PC-9 (cell line): ENCODE measurements around the gene OCEL1. TPM values are rescaled to one million over a fixed set of nuclear protein-coding genes. Genes with fewer than 3 reads are reported as not detected.

Source experiments
- BruUV-seq: library from RNA; stranded (reverse); fragments of 400-500 nt; replicated peaks from 2 replicates; lab custom pipeline; 2021; lab: Mats Ljungman, UMichigan
- CTCF ChIA-PET: fragments of 300-600 bp; sonication (Branson Sonifier 250); formaldehyde crosslinking; loops from one replicate; lab custom pipeline; 2022; ENCODE audit warnings: antibody characterized with exemption; lab: Charles Lee
- POLR2A ChIA-PET: fragments of 300-600 bp; sonication (Branson Sonifier 250); formaldehyde crosslinking; loops from one replicate; lab custom pipeline; 2022; ENCODE audit warnings: antibody characterized with exemption; ENCODE audit not compliant: unreplicated experiment; lab: Charles Lee
- DNase-seq, 2 experiments: peaks; one replicate each; pipeline versions ENCODE4 v3.0.0 to v3.0.0-alpha.2; 2015 to 2022; ENCODE audit warnings: mixed read lengths in 1 of 2
- H2AFZ ChIP-seq: fragments of 200-600 bp; sonication (generic); 2 replicates; pipeline ENCODE4 v1.8.1; 2017; ENCODE audit warnings: antibody characterized with exemption
- H3F3A ChIP-seq: fragments of 200-600 bp; sonication (generic); 2 replicates; pipeline ENCODE4 v1.8.1; 2017; ENCODE audit warnings: antibody characterized with exemption, mild to moderate bottlenecking, low read depth; ENCODE audit not compliant: insufficient read depth
- H3K27ac ChIP-seq: fragments of 200-600 bp; sonication (generic); 2 replicates; pipeline ENCODE4 v1.6.1; 2016; ENCODE audit warnings: mixed run types
- H3K27me3 ChIP-seq: fragments of 200-600 bp; sonication (generic); 2 replicates; pipeline ENCODE4 v1.6.1; 2016; ENCODE audit warnings: low read depth, mixed run types; ENCODE audit not compliant: insufficient read depth
- H3K36me3 ChIP-seq: fragments of 200-600 bp; sonication (generic); 2 replicates; pipeline ENCODE4 v1.6.1; 2016; ENCODE audit warnings: low read depth, mixed run types
- H3K4me1 ChIP-seq: fragments of 200-600 bp; sonication (generic); replicated peaks from 2 replicates; pipeline ENCODE4 v1.6.1; 2016; ENCODE audit warnings: mixed run types; ENCODE audit not compliant: insufficient read depth
- H3K4me2 ChIP-seq: fragments of 200-600 bp; sonication (generic); 2 replicates; pipeline ENCODE4 v1.6.1; 2017; ENCODE audit warnings: mixed run types
- H3K4me3 ChIP-seq: fragments of 200-600 bp; sonication (generic); 2 replicates; pipeline ENCODE4 v1.6.1; 2016; ENCODE audit warnings: mixed run types
- H3K79me2 ChIP-seq: fragments of 200-600 bp; sonication (generic); 2 replicates; pipeline ENCODE4 v1.6.1; 2017; ENCODE audit warnings: low read depth, mixed run types
- H3K9me2 ChIP-seq: fragments of 200-600 bp; sonication (generic); 2 replicates; pipeline ENCODE4 v1.8.1; 2017; ENCODE audit warnings: mild to moderate bottlenecking; ENCODE audit not compliant: insufficient read depth
- H3K9me3 ChIP-seq: fragments of 200-600 bp; sonication (generic); 2 replicates; pipeline ENCODE4 v1.8.1; 2016; ENCODE audit warnings: low read depth; ENCODE audit not compliant: insufficient read depth
- H4K20me1 ChIP-seq: fragments of 200-600 bp; sonication (generic); 2 replicates; pipeline ENCODE4 v1.8.1; 2017; ENCODE audit not compliant: insufficient read depth
- EZH2 ChIP-seq: fragments of 200-600 bp; sonication (generic); IDR thresholded peaks from 2 replicates; pipeline ENCODE4 v1.8.0; 2017; ENCODE audit warnings: antibody characterized with exemption, low read depth
- intact Hi-C: fragments of 100-400 bp; cut with micrococcal nuclease; formaldehyde crosslinking; loops from one replicate; pipeline ENCODE4 v1.10.0; 2022; ENCODE audit not compliant: unreplicated experiment
- total RNA-seq: library from RNA; stranded (reverse); gene quantifications from 2 replicates; pipeline ENCODE4 v1.2.3, GENCODE V29; 2021
- TF ChIP-seq, protein P1 (sequence below): fragments of 200-600 bp; sonication (generic); conservative IDR thresholded peaks from 2 replicates; pipeline ENCODE4 v1.6.1; 2017; ENCODE audit warnings: mixed run types, antibody characterized with exemption, mild to moderate bottlenecking, moderate library complexity

The OCEL1 gene
- total RNA-seq, 1 experiment from 2014 or later: 30.6 TPM

GRCh38 chr19:17248011-17248776 lies 22.2 kb downstream of the OCEL1 start:
- DNase-seq: peak; percentile 85 to 98
- peaks cover 41% of the 10 kb centered on the region for H3K4me1 ChIP-seq
- peak overlapping the region; percentile 86 for H3K4me2 ChIP-seq
- H4K20me1 ChIP-seq: peaks cover 7% of the 10 kb centered on the region
- H3K9me3 ChIP-seq: no peaks in the 10 kb centered on the region
- ChIA-PET CTCF (interaction anchor here (0.6 to 1.5 kb wide), 4 partner anchors 12 to 530 kb away, joined by 3 to 9 read pairs (median 4); partner anchors contain the start of gene MRPL34), POLR2A (interaction anchor here (1.9 kb wide), 1 partner anchor 19 kb away, joined by 8 read pairs; the partner anchor contains the start of gene BABAM1)
- no peaks in the 10 kb centered on the region for H3K9me2 ChIP-seq
- peak overlapping the region; percentile 61; the same call in 1 of the 2 replicates for H3K4me3 ChIP-seq
- H3F3A ChIP-seq: peaks cover 45% of the 10 kb centered on the region
- peak overlapping the region; percentile 95 for H3K27ac ChIP-seq
- BruUV-seq: TSS peak; percentile 69
- H3K79me2 ChIP-seq: peaks cover 25% of the 10 kb centered on the region
- no peaks in the 10 kb centered on the region for H3K36me3 ChIP-seq
- intact Hi-C loops: no loop called here
- no peaks in the 10 kb centered on the region for H3K27me3 ChIP-seq
- TF ChIP-seq EZH2: no peak
- TF ChIP-seq, protein P1, sequence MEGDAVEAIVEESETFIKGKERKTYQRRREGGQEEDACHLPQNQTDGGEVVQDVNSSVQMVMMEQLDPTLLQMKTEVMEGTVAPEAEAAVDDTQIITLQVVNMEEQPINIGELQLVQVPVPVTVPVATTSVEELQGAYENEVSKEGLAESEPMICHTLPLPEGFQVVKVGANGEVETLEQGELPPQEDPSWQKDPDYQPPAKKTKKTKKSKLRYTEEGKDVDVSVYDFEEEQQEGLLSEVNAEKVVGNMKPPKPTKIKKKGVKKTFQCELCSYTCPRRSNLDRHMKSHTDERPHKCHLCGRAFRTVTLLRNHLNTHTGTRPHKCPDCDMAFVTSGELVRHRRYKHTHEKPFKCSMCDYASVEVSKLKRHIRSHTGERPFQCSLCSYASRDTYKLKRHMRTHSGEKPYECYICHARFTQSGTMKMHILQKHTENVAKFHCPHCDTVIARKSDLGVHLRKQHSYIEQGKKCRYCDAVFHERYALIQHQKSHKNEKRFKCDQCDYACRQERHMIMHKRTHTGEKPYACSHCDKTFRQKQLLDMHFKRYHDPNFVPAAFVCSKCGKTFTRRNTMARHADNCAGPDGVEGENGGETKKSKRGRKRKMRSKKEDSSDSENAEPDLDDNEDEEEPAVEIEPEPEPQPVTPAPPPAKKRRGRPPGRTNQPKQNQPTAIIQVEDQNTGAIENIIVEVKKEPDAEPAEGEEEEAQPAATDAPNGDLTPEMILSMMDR: no peak
- peak overlapping the region; percentile 40 for H2AFZ ChIP-seq

DNA sequence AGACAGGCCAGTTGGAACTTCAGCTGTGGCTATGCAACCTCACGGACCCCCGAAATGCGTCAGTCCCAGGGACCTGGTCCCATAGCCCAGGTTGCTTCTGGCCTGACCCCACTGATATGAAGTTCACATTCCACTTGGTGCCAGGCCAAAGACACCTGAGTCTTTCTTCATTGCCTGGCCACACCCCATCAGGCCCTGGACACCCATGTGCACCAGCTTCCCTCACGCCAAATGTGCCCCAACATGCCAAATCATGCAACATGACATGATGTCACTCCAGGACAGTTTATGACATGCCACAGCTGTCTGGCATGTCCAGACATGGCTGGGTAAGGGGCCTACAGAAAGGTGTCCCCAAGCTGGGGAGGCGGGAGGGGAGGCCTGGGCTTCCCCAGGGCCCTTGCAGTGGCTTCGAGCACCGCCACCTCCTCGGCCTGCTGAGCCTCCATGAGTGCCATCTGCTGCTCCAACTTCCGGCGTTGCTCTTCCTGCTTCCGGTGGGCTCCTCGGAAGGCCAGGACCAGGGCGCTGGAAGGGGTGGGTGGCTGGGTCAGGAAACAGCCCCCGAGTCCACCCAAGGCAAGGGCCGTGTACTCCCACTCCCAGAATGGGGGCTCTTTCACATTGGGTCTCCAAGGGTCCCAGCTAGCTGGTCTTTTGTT lies 24.0 kb downstream of the OCEL1 start:
- no peaks in the 10 kb centered on the region for H3K27me3 ChIP-seq
- POLR2A ChIA-PET: no interaction called here
- H3F3A ChIP-seq: peaks cover 52% of the 10 kb centered on the region
- H3K79me2 ChIP-seq: peaks cover 7% of the 10 kb centered on the region; the same call in 1 of the 2 replicates
- H3K4me3 ChIP-seq: no peak overlapping the region
- TF ChIP-seq, protein P1: no peak
- TF ChIP-seq EZH2: no peak
- no peak overlapping the region for H2AFZ ChIP-seq
- CTCF ChIA-PET: interaction anchor here (0.6 kb wide), 1 partner anchor 16 kb away, joined by 6 read pairs; no protein-coding TSS in a partner anchor
- DNase-seq: peak in 1 of 2 experiments; percentile 31
- no peaks in the 10 kb centered on the region for H3K9me3 ChIP-seq
- H3K9me2 ChIP-seq: no peaks in the 10 kb centered on the region
- BruUV-seq: no TSS peak
- H4K20me1 ChIP-seq: no peaks in the 10 kb centered on the region
- H3K4me1 ChIP-seq: peaks cover 46% of the 10 kb centered on the region
- no peaks in the 10 kb centered on the region for H3K36me3 ChIP-seq
- H3K27ac ChIP-seq: peak overlapping the region; percentile 95
- intact Hi-C loops: no loop called here
- peak overlapping the region; percentile 29 for H3K4me2 ChIP-seq

- Histone ChIP-seq H4K20me1 (no peaks in the 10 kb centered on the region), H3K27me3 (no peaks in the 10 kb centered on the region), H3K79me2 (no peaks in the 10 kb centered on the region), H3K9me3 (no peaks in the 10 kb centered on the region), H3K4me2 (peak overlapping the region; percentile 20), H3K4me1 (peaks cover 23% of the 10 kb centered on the region), H3K4me3 (no peak overlapping the region), H3K9me2 (no peaks in the 10 kb centered on the region), H2AFZ (no peak overlapping the region), H3F3A (peaks cover 27% of the 10 kb centered on the region), H3K27ac (peak overlapping the region; percentile 68), H3K36me3 (no peaks in the 10 kb centered on the region)
- POLR2A ChIA-PET: interaction anchor here (1.0 to 1.2 kb wide), 2 partner anchors 12 to 40 kb away, joined by 5 to 13 read pairs; partner anchors contain the start of genes BABAM1 and USE1
- CTCF ChIA-PET: no interaction called here
- DNase-seq: peak in 1 of 2 experiments; percentile 40
- no TSS peak for BruUV-seq
- TF ChIP-seq, protein P1: no peak
- no peak for TF ChIP-seq EZH2
- intact Hi-C loops: no loop called here
These were observed 28.6 kb downstream of the OCEL1 start for GRCh38 chr19:17254636-17255035.
